Stimulated activated CD4-positive, alpha-beta T cell treated with anti-CD3 and anti-CD28 coated beads, Interleukin-2, amount 100 ng/mL, for 48 hours (primary cell): ENCODE measurements around the gene LTBP1.
"Not testable (repeated sequence)": the region's sequence is repeated elsewhere in the genome, so short reads cannot be mapped to it uniquely, and the experiment has no call there.

Experiments
- DNase-seq, 2 donors: peaks; one replicate each; pipeline ENCODE4 v3.0.0-alpha.2; 2020

Gene LTBP1

GRCh38 chr2:33153008-33153407 is 206.3 kb downstream of the LTBP1 start:
- no peak for DNase-seq

- DNase-seq: no peak
These were observed 211.8 kb downstream of the LTBP1 start for GRCh38 chr2:33158482-33159003.

- no peak for DNase-seq
These were observed 213.4 kb downstream of the LTBP1 start for GRCh38 chr2:33160191-33160590.

GRCh38 chr2:33166287-33166881 is 219.6 kb downstream of the LTBP1 start:
- DNase-seq: no peak

GRCh38 chr2:33167622-33168245 is 221.0 kb downstream of the LTBP1 start:
- DNase-seq: no peak

- DNase-seq: no peak
These were observed 221.7 kb downstream of the LTBP1 start for GRCh38 chr2:33168425-33168824.

GRCh38 chr2:33168922-33169321 is 222.2 kb downstream of the LTBP1 start:
- DNase-seq: no peak

GRCh38 chr2:33170251-33170650 is 223.5 kb downstream of the LTBP1 start:
- not testable (repeated sequence) for DNase-seq

GRCh38 chr2:33177627-33178026 is 230.9 kb downstream of the LTBP1 start:
- no peak for DNase-seq

GRCh38 chr2:33178209-33178608 is 231.5 kb downstream of the LTBP1 start:
- no peak for DNase-seq

- DNase-seq: no peak
These were observed 234.2 kb downstream of the LTBP1 start for GRCh38 chr2:33180915-33181314.

GRCh38 chr2:33181466-33181865 is 234.7 kb downstream of the LTBP1 start:
- DNase-seq: no peak

- DNase-seq: no peak
These were observed 237.3 kb downstream of the LTBP1 start for GRCh38 chr2:33184041-33184440.

- DNase-seq: no peak
These were observed 240.2 kb downstream of the LTBP1 start for GRCh38 chr2:33186937-33187336.

GRCh38 chr2:33188799-33189198 is 242.0 kb downstream of the LTBP1 start:
- no peak for DNase-seq

GRCh38 chr2:33190393-33190937 is 243.7 kb downstream of the LTBP1 start:
- DNase-seq: no peak

- DNase-seq: no peak
These were observed 249.1 kb downstream of the LTBP1 start for GRCh38 chr2:33195891-33196290.

- no peak for DNase-seq
These were observed 249.9 kb downstream of the LTBP1 start for GRCh38 chr2:33196700-33197099.

GRCh38 chr2:33197198-33197938 is 250.6 kb downstream of the LTBP1 start:
- no peak for DNase-seq

GRCh38 chr2:33202641-33203522 is 256.1 kb downstream of the LTBP1 start:
- no peak for DNase-seq

GRCh38 chr2:33204945-33205344 is 258.2 kb downstream of the LTBP1 start:
- no peak for DNase-seq

GRCh38 chr2:33205693-33206434 is 259.1 kb downstream of the LTBP1 start:
- DNase-seq: no peak
